NCI-H69 (cell line): ENCODE data around the gene GALNT10.
A peak's percentile ranks its signal among the peaks of the same experiment; 100 is the strongest.

ENCODE experiments used
- DNase-seq: peaks from one replicate; lab custom pipeline; 2025; lab: John Stamatoyannopoulos, UW

The GALNT10 gene

GRCh38 chr5:154405078-154405792 lies 214.7 kb downstream of the GALNT10 start:
- DNase-seq = peak; percentile 89

- DNase-seq = peak; percentile 61
Observed at GRCh38 chr5:154406231-154406630, 215.7 kb downstream of the GALNT10 start.

GRCh38 chr5:154406826-154407225 lies 216.3 kb downstream of the GALNT10 start:
- DNase-seq = no peak

GRCh38 chr5:154408811-154409210 lies 218.3 kb downstream of the GALNT10 start:
- no peak for DNase-seq

GRCh38 chr5:154409230-154409840 lies 218.8 kb downstream of the GALNT10 start:
- no peak for DNase-seq

GRCh38 chr5:154410008-154410407 lies 219.5 kb downstream of the GALNT10 start:
- DNase-seq = no peak

GRCh38 chr5:154410786-154411185 lies 220.3 kb downstream of the GALNT10 start:
- DNase-seq = no peak

- no peak for DNase-seq
Observed at GRCh38 chr5:154411338-154411737, 220.8 kb downstream of the GALNT10 start.

GRCh38 chr5:154412316-154412715 lies 221.8 kb downstream of the GALNT10 start:
- no peak for DNase-seq

- DNase-seq = no peak
Observed at GRCh38 chr5:154412925-154413324, 222.4 kb downstream of the GALNT10 start.

- no peak for DNase-seq
Observed at GRCh38 chr5:154415114-154415513, 224.6 kb downstream of the GALNT10 start.

GRCh38 chr5:154418344-154418820 lies 227.8 kb downstream of the GALNT10 start:
- peak; percentile 84 for DNase-seq

GRCh38 chr5:154419236-154419635 lies 228.7 kb downstream of the GALNT10 start:
- no peak for DNase-seq

- peak; percentile 38 for DNase-seq
Observed at GRCh38 chr5:154421868-154422267, 231.3 kb downstream of the GALNT10 start.

GRCh38 chr5:154422298-154422697 lies 231.8 kb downstream of the GALNT10 start:
- no peak for DNase-seq

- no peak for DNase-seq
Observed at GRCh38 chr5:154428208-154428607, 237.7 kb downstream of the GALNT10 start.

GRCh38 chr5:154429341-154429740 lies 238.8 kb downstream of the GALNT10 start:
- DNase-seq = no peak

- DNase-seq = peak; percentile 23
Observed at GRCh38 chr5:154430466-154430865, 239.9 kb downstream of the GALNT10 start.

- no peak for DNase-seq
Observed at GRCh38 chr5:154430961-154431630, 240.6 kb downstream of the GALNT10 start.

GRCh38 chr5:154435226-154435625 lies 244.7 kb downstream of the GALNT10 start:
- no peak for DNase-seq

- no peak for DNase-seq
Observed at GRCh38 chr5:154437281-154437965, 246.9 kb downstream of the GALNT10 start.

GRCh38 chr5:154440540-154440939 lies 250.0 kb downstream of the GALNT10 start:
- no peak for DNase-seq
